Measurements from ENCODE around the gene CCT7.
"Not testable (repeated sequence)": the region's sequence is repeated elsewhere in the genome, so short reads cannot be mapped to it uniquely, and the experiment has no call there.

The CCT7 gene

DNA sequence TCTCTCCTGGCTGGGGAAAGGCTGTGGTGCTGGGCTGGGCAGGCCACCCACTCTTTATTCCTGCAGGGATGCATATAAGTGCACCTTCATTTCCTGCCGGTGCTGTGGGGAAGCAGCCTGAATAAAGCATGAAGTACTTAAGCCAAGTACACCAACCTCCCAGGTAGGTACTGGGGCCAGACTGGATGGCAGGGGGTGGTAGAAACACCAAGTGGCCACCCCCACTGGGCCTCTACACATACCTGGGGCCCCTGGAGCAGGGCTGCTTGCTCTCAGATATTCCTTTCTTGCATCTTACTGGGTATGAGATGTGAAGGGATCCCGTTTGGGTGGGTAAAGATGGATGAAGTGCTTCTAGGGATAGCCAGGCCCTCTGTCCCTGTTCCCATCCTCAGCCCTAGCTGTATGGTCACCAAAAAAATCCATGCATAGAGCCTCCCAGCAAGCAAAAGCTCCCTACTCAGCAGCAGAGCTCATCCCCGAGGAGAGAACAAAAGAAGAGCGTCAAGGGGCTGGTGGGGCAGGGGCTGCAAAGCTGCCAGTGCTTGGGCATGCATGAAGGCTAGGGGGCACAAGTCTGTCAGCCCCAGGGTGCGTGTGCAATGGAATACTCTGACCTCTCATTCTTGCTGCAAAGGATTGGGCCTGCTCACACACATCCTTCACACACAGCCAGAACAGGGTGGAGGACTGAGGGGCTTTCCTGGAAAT, 22.0 kb downstream of the CCT7 start:
- DNase-seq: no peak

DNA sequence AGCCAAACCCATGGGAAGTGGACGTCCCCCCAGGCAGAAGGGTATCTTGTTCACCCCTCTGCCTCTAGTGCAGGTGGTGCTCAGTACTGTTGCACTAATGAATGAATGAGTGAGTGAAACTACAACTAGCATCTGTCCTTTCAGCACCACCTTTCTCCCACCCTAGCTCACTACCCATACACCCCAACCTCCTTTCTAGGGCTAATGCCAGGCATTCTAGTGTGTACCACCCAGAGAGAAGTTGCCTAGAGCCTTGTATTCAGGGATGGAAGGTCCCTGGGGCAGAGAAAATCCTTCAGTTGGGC, 22.5 kb downstream of the CCT7 start:
- DNase-seq: no peak

- DNase-seq: no peak
These were observed 22.9 kb downstream of the CCT7 start for GRCh38 chr2:73257021-73257420.

DNA sequence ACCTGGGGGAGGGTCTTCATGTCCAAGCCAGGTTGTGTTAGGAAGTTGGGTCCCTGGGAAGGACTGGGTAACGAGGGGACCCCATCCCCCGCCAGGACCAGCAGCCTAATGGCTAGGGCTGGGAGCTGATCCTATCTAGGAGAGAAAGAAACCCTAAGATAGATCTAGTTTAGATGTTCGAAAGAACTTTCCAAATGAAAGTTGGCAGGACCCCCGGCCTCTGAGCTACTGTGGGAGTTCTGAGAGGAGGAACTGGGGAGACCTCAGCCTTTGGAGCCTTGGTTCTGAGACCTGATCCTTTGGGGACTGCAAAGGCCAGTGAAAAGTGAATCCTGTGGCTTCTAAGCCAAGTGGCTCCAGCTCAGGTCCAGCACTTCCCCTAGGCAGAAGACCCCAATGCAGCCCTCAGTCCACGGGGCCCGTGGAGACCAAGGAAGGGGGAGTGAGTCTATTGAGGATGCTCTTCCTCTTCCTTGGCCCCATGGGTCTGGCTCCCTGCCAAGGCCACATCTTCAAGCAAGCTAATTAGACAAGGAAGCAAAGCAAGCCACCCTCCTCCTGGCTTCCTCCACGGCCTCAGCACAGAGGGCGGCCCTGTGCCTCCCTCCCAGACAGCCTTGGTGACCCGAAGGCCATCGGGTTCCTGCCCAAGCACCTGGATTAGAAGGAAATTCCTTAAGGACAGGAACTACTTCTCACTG, 23.5 kb downstream of the CCT7 start:
- DNase-seq: peak; percentile 60

- no peak for DNase-seq
These were observed 24.2 kb downstream of the CCT7 start for GRCh38 chr2:73258186-73258912.

DNA sequence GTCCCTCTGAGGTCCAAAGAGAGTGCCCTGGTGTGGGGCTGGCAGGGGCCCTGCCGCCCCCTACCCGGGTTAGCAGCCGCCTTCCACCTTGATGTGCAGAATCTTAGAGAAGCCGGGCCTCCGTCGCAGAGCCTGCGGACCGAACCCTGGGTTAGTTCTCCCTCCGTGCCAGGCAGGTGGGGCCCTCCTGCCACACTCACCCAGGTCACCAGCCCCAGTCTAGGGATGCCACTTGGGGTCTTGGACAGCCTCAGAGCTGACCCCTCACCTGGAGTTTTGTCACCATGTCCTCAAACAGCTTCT, 24.8 kb downstream of the CCT7 start:
- no peak for DNase-seq

- no peak for DNase-seq
These were observed 25.2 kb downstream of the CCT7 start for GRCh38 chr2:73259276-73259675.

DNA sequence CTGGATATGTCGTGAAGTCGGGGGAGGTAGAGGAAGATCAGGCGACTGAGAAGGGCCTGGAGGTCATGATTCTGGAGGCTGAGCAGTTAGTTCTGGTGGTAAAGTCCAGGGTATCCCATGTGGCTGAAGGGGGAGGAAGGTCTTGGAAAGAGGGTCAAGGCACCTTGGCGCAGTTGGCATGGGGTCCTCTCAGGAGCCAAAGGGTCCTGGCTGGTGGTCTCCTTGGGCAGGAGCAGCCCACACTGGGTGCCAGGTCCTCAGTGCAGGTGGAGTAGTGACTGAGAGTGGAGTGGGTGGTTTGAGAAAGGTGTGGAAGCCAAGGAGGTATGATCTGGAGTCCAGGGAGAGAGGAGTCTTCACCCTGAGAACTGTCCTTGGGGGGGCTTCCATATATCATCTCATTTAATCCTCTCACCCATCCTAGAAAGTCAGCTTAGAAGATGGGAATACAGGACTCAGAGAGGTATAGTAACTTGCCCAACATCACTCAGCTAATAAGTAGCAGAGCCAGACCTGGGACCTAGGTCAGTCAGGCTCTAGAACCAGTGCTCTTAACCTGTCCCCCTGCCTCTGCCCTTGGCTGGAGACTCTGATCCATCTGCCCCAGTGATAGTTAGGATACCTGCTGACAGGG, 25.7 kb downstream of the CCT7 start:
- no peak for DNase-seq

DNA sequence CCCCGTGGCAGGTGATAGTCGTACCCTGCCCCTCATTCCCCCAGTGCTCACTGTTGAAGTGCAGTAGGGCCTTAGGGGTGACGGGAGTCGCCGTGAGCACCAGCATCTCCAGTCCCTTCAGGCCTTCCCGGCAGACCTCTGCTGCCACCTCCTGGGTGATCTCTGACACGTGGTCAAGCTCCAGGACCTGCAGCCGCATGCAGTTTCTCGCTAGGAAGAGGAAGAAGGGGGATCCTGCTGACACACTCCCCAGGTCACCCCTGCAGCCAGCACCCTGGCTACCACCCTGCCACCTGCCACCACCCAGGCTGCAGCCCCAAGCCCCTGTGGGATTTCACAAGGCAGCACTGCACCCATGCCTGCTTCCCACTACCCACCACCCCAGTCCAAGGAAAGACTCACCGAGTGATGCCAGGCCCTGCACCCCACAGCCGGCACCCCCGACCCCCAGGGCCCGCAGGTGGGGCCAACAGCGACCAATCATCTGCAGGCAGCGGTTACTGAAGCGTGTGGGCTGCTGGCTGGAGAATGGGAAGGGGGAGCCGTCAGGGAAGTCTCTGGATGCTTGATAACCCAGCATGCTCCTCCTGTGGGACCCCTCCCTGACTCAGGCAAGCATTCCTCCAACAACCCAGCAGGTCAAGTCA, 26.4 kb downstream of the CCT7 start:
- DNase-seq: peak; percentile 29

DNA sequence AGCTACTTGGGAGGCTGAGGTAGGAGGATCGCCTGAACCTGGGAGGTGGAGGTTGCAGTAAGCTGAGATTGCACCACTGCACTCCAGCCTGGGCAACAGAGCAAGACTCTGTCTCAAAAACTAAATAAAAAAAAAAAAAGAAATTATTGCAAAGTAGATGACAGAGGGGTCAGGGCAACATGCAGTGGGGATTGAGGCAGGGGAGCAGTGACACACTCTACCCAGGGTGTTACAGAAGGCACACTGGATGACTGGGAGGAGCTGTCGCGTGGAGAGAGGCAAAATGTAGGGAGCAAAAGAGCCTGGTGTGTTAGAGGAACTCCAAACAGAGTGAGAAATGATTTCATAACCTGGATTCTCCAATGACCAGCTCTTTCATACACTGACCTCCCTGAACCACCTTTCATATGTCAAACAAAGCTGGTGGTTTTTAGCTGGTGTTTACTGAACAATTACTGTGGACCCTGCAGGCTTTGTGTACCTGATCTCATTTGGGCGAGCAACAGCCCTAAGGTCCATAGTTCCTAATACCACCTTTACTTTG, 28.1 kb downstream of the CCT7 start:
- DNase-seq: no peak

DNA sequence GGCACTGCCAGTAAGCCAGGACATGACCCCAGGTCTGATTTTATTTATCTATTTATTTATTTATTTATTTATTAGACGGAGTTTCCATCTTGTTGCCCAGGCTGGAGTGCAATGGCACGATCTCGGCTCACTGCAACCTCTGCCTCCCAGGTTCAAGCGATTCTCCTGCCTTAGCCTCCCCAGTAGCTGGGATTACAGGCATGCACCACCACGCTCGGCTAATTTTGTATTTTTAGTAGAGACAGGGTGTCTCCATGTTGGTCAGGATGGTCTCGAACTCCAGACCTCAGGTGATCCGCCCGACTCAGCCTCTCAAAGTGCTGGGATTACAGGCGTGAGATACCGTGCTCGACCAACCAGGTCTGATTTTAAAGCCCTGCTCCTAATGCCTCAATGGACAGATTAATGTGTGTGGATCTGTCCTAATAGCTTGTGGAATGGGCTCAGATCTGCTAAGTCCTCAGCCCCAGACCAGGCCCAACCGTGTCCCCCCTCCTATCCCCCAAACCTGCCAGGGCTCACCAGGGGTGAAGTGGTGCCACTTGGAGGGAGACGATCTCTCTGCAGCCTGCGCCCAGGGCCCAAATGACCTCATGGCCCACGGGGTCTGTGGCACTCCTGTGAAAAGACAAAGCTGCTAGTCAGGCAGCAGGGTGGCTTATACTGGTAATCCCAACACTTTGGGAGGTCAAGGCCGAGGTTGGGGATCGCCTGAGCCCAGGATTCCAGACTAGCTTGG, 28.8 kb downstream of the CCT7 start:
- DNase-seq: not testable (repeated sequence)

GRCh38 chr2:73263540-73264331, 29.6 kb downstream of the CCT7 start:
- DNase-seq: no peak

DNA sequence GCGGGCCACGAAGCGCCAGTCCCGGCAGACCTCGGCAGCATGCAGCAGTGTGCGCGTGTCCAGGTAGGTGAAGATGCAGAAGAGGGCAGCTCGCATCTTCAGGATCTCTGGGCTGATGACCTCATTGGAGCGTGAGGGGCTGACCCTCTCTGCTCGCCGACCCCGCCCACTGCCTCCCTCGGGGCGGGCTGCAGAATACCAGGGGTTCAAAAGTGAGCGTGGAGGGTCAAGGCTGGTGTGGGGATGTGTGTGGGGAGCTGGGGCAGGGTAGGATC, 30.2 kb downstream of the CCT7 start:
- no peak for DNase-seq

DNA sequence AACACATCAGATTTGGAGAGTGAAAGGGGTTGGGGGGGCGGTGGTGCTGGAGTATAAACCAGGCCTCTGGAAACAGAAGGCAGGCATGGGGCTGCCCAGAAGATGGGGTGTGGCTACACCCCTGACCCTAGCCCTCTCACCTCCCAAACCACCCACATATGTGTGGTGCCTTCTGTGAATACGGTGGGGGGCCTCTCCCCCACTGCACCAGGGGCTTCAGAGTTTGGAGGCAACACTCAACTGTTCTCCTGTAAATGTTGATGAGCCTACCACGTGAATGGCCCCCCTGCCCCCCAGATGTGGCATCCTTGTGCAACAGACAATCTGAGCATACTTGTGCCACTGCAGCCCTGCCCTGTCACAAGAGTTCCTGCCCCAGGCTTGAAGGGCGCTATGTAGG, 30.7 kb downstream of the CCT7 start:
- DNase-seq: no peak

- no peak for DNase-seq
These were observed 31.4 kb downstream of the CCT7 start for GRCh38 chr2:73265298-73266060.

DNA sequence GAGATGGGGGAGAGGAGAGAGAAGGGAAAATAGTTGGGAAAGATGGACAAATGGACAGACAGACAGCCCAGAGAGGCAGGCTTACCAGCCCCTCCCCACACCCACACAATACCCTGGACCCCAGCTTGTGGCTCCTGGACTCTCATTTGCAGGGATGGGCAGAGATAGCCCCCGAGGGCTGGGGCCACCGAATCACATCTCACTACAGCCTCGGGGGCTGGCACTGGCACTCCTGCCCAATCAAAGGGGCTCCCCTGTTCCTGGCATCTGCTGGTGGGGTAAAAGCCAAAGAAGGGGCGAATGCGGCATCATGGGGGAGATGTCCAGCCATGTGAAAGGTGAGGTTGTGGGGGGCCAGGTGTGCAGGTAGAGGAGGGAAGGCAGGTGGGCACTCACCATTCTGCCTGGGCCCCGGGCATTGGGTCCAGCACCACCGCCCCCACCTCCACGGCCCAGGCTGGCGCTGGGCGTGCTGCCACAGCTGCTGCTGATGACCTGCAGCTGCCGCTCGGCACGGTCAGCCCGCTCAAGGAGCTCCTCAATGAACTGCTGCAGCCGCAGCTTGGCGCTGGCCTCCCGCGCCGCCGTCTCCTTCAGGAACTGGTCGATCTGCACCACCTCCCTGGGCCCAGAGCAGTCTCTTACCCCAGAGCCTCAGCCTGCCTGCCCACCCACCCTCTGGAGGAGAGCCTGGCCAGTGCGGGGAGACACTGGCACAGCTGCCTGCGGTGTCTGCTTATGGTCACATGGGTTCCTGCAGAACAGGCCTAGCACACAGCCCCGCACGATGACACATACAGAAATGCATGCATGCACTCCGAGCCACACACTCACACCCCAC, 32.2 kb downstream of the CCT7 start:
- no peak for DNase-seq

- no peak for DNase-seq
These were observed 32.9 kb downstream of the CCT7 start for GRCh38 chr2:73267008-73267407.

GRCh38 chr2:73268366-73268829, 34.3 kb downstream of the CCT7 start:
- DNase-seq: no peak

DNA sequence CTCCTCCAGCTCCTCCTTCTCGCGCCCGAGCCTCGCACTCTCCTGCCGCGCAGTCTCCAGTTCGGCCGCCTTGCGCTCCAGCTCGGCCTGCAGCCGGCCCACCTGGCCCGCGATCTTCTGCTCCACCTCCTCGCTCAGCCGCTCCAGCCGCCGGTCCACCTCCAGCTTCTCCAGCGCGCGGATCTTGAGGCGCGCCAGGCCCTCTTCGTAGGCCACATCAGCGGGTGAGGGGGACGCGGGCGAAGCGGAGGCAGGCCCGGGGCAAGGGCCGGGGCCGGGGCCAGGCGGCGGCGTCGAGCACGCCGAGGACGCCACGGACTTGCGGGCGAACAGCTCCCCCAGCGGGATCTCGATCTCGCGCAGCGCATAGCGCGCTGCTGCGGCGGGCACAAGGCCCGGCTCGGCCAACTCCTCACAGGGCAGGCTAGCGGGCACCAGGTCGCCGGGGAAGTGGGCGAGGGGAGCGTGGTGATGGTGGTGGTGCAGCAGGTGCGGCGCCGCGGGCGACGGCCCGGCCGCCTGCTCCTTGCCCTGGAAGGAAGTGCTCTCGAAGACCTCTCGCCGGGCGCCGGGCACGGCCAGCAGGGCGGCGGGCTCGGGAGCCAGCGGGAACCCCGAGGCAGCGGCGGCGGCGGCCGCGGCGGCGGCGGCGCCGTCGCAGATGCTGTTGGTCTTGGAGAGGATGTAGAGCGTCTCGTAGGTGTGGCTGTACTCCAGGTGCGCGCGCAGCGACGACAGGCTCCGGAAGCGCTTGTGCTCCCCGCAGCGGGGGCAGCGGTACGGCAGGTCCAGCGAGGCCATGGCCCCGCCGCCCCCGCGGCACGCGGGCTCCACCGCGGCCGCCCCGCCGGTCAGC, 35.0 kb downstream of the CCT7 start:
- peak; percentile 88 for DNase-seq

Data from CD4-positive, alpha-beta T cell treated with Interleukin-6 for 4 hours (primary cell).